Ramos (cell line): ENCODE results near the gene BAHCC1.

Experiments
- in situ Hi-C: fragments of 300-500 bp; cut with MboI; formaldehyde crosslinking; loops from one replicate; pipeline ENCODE4 v1.14.3; 2022; ENCODE audit warnings: low sequenced_read_pairs; ENCODE audit not compliant: unreplicated experiment

Gene BAHCC1

GRCh38 chr17:81470270-81470943 lies 75.2 kb downstream of the BAHCC1 start:
- in situ Hi-C loops, result no loop called here

GRCh38 chr17:81470944-81471817 lies 75.9 kb downstream of the BAHCC1 start:
- in situ Hi-C loops, result no loop called here

- in situ Hi-C loops, result no loop called here
Observed at GRCh38 chr17:81471818-81472456, 76.7 kb downstream of the BAHCC1 start.

- in situ Hi-C loops, result no loop called here
Observed at GRCh38 chr17:81473019-81473418, 77.8 kb downstream of the BAHCC1 start.

- in situ Hi-C loops, result no loop called here
Observed at GRCh38 chr17:81474958-81475357, 79.7 kb downstream of the BAHCC1 start.

GRCh38 chr17:81476097-81476496 lies 80.8 kb downstream of the BAHCC1 start:
- in situ Hi-C loops, result no loop called here

GRCh38 chr17:81476635-81477034 lies 81.4 kb downstream of the BAHCC1 start:
- in situ Hi-C loops, result no loop called here

- in situ Hi-C loops, result no loop called here
Observed at GRCh38 chr17:81477173-81477572, 81.9 kb downstream of the BAHCC1 start.

- in situ Hi-C loops, result no loop called here
Observed at GRCh38 chr17:81478119-81478518, 82.9 kb downstream of the BAHCC1 start.

- in situ Hi-C loops, result loop anchor here (5.0 kb wide), 1 partner anchor 222 kb away; no protein-coding TSS in a partner anchor
Observed at GRCh38 chr17:81479175-81480071, 84.2 kb downstream of the BAHCC1 start.

GRCh38 chr17:81480140-81481072 lies 85.1 kb downstream of the BAHCC1 start:
- in situ Hi-C loops, result loop anchor here (5.0 kb wide), 1 partner anchor 223 kb away; no protein-coding TSS in a partner anchor

GRCh38 chr17:81481073-81481799 lies 86.0 kb downstream of the BAHCC1 start:
- in situ Hi-C loops, result loop anchor here (5.0 kb wide), 1 partner anchor 224 kb away; no protein-coding TSS in a partner anchor

- in situ Hi-C loops, result loop anchor here (5.0 kb wide), 1 partner anchor 225 kb away; no protein-coding TSS in a partner anchor
Observed at GRCh38 chr17:81481815-81482505, 86.7 kb downstream of the BAHCC1 start.

GRCh38 chr17:81482673-81483072 lies 87.4 kb downstream of the BAHCC1 start:
- in situ Hi-C loops, result loop anchor here (5.0 kb wide), 1 partner anchor 225 kb away; no protein-coding TSS in a partner anchor

- in situ Hi-C loops, result loop anchor here (5.0 kb wide), 1 partner anchor 226 kb away; no protein-coding TSS in a partner anchor
Observed at GRCh38 chr17:81483085-81483861, 88.0 kb downstream of the BAHCC1 start.

- in situ Hi-C loops, result loop anchor here (5.0 kb wide), 1 partner anchor 227 kb away; no protein-coding TSS in a partner anchor
Observed at GRCh38 chr17:81483862-81484194, 88.6 kb downstream of the BAHCC1 start.
